IMR-90 (cell line): ENCODE measurements around the gene KCNQ5. TPM values are rescaled to one million over a fixed set of nuclear protein-coding genes. Genes with fewer than 3 reads are reported as not detected.

Source experiments
- ATAC-seq: fragments of 200-7000 bp; cut with Tn5 transposase; 2 replicates; pipeline ENCODE4 v1.9.1; 2020; ENCODE audit warnings: low read depth, mild to moderate bottlenecking, moderate library complexity
- BruUV-seq: library from RNA; stranded (reverse); fragments of 400-500 nt; replicated peaks from 2 replicates; lab custom pipeline; 2021; lab: Mats Ljungman, UMichigan
- CTCF ChIA-PET: fragments of 300-600 bp; formaldehyde crosslinking; extraction: SDS; loops from one replicate; lab custom pipeline; 2021; ENCODE audit warnings: antibody characterized with exemption; lab: Yijun Ruan, JAX
- POLR2A ChIA-PET: fragments of 300-600 bp; sonication (Branson Sonifier 250); formaldehyde crosslinking; loops from one replicate; lab custom pipeline; 2022; ENCODE audit warnings: antibody characterized with exemption; ENCODE audit not compliant: unreplicated experiment; lab: Charles Lee
- DNase-seq: peaks from one replicate; pipeline ENCODE4 v3.0.0; 2013
- H2AFZ ChIP-seq: replicated peaks from 2 replicates; pipeline ENCODE3; 2013; ENCODE audit warnings: low read length, mild to moderate bottlenecking; ENCODE audit not compliant: poor library complexity
- H2AK5ac ChIP-seq: 2 replicates; pipeline ENCODE4 v1.6.1; 2013; ENCODE audit warnings: low read depth, low read length, inconsistent platforms
- H2AK9ac ChIP-seq: replicated peaks from 2 replicates; pipeline ENCODE3; 2013; ENCODE audit warnings: mild to moderate bottlenecking, low read depth, low read length, moderate library complexity; ENCODE audit not compliant: poor library complexity
- H2BK120ac ChIP-seq: 2 replicates; pipeline ENCODE4 v1.6.1; 2013; ENCODE audit warnings: low read depth, low read length, inconsistent platforms
- H2BK15ac ChIP-seq: 3 replicates; pipeline ENCODE4 v1.6.1; 2013; ENCODE audit warnings: low read depth, low read length, inconsistent platforms
- H2BK20ac ChIP-seq: 2 replicates; pipeline ENCODE4 v1.6.1; 2013; ENCODE audit warnings: low read depth, mild to moderate bottlenecking, inconsistent platforms, low read length, moderate library complexity
- H2BK5ac ChIP-seq: 2 replicates; pipeline ENCODE4 v1.6.1; 2013; ENCODE audit warnings: mild to moderate bottlenecking, low read depth, low read length, inconsistent platforms; ENCODE audit not compliant: poor library complexity, severe bottlenecking
- H3K14ac ChIP-seq: replicated peaks from 2 replicates; pipeline ENCODE4 v1.6.1; 2013; ENCODE audit warnings: low read depth, low read length, inconsistent platforms
- H3K18ac ChIP-seq: 2 replicates; pipeline ENCODE4 v1.6.1; 2013; ENCODE audit warnings: low read depth, low read length, control low read depth
- H3K23ac ChIP-seq: 2 replicates; pipeline ENCODE4 v1.6.1; 2013; ENCODE audit warnings: low read depth, low read length, inconsistent platforms
- H3K27ac ChIP-seq: 2 replicates; pipeline ENCODE4 v1.5.1; 2013; ENCODE audit warnings: mild to moderate bottlenecking, control low read depth, low read length; ENCODE audit not compliant: insufficient read depth
- H3K27me3 ChIP-seq: 2 replicates; pipeline ENCODE4 v1.6.1; 2013; ENCODE audit warnings: low read length; ENCODE audit not compliant: control insufficient read depth, insufficient read depth
- H3K36me3 ChIP-seq: 2 replicates; pipeline ENCODE4 v1.6.1; 2013; ENCODE audit warnings: low read length, mixed read lengths; ENCODE audit not compliant: control insufficient read depth, insufficient read depth
- H3K4ac ChIP-seq: 2 replicates; pipeline ENCODE4 v1.6.1; 2013; ENCODE audit warnings: low read depth, low read length, inconsistent platforms
- H3K4me1 ChIP-seq: 2 replicates; pipeline ENCODE4 v1.6.1; 2013; ENCODE audit warnings: low read length, mixed read lengths; ENCODE audit not compliant: control insufficient read depth, insufficient read depth
- H3K4me2 ChIP-seq: 2 replicates; pipeline ENCODE4 v1.6.1; 2013; ENCODE audit warnings: low read depth, mild to moderate bottlenecking, control low read depth, low read length, moderate library complexity
- H3K4me3 ChIP-seq: 2 replicates; pipeline ENCODE4 v1.5.1; 2013; ENCODE audit warnings: low read depth, mild to moderate bottlenecking, control low read depth, low read length, moderate library complexity; ENCODE audit not compliant: insufficient read depth
- H3K56ac ChIP-seq: 2 replicates; pipeline ENCODE4 v1.6.1; 2013; ENCODE audit warnings: low read length, inconsistent platforms; ENCODE audit not compliant: insufficient read depth; ENCODE audit errors: extremely low read depth
- H3K79me1 ChIP-seq, 2 experiments: 2 replicates each; pipeline ENCODE4 v1.6.1; 2013; ENCODE audit warnings: low read length in 2 of 2, inconsistent platforms in 1 of 2, low read depth in 1 of 2
- H3K9ac ChIP-seq: 2 replicates; pipeline ENCODE4 v1.6.1; 2013; ENCODE audit warnings: low read depth, low read length, control low read depth
- H3K9me1 ChIP-seq: 2 replicates; pipeline ENCODE4 v1.6.1; 2013; ENCODE audit warnings: low read length, inconsistent platforms; ENCODE audit not compliant: insufficient read depth
- H3K9me3 ChIP-seq: 2 replicates; pipeline ENCODE4 v1.6.1; 2013; ENCODE audit warnings: low read length; ENCODE audit not compliant: control insufficient read depth, insufficient read depth
- H4K20me1 ChIP-seq: 2 replicates; pipeline ENCODE4 v1.6.1; 2013; ENCODE audit warnings: low read length, inconsistent platforms; ENCODE audit not compliant: insufficient read depth
- H4K5ac ChIP-seq: 2 replicates; pipeline ENCODE4 v1.6.1; 2013; ENCODE audit warnings: mild to moderate bottlenecking, low read depth, low read length, control low read depth
- H4K8ac ChIP-seq, 2 experiments: 2 replicates each; pipeline ENCODE4 v1.6.1; 2013; ENCODE audit warnings: low read depth in 2 of 2, low read length in 2 of 2, control low read depth in 1 of 2, inconsistent platforms in 1 of 2
- H4K91ac ChIP-seq: 2 replicates; pipeline ENCODE4 v1.6.1; 2013; ENCODE audit warnings: low read depth, low read length, inconsistent platforms; ENCODE audit not compliant: insufficient read depth
- MAZ ChIP-seq: IDR thresholded peaks from 2 replicates; pipeline ENCODE4 v1.6.1; 2012; ENCODE audit warnings: low read depth, mild to moderate bottlenecking, low read length, improper control_type of control experiment, moderate library complexity, borderline replicate concordance
- RCOR1 ChIP-seq: IDR thresholded peaks from 2 replicates; pipeline ENCODE4 v1.6.1; 2012; ENCODE audit warnings: mild to moderate bottlenecking, low read length, improper control_type of control experiment; ENCODE audit not compliant: insufficient replicate concordance
- WGBS, 2 experiments: methylation state at CpG; one replicate each; pipeline versions ENCODE4 v1.1.5 to v1.1.7; 2013; ENCODE audit warnings: missing lambda C conversion rate in 2 of 2; ENCODE audit not compliant: insufficient read length in 1 of 2; ENCODE audit errors: extremely low coverage in 2 of 2; 5-methylcytosine and 5-hydroxymethylcytosine counted together
- dilution Hi-C: fragments of 300-500 bp; cut with HindIII; formaldehyde crosslinking; loops from one replicate; pipeline ENCODE4 v1.14.3; 2018; ENCODE audit warnings: low sequenced_read_pairs; ENCODE audit not compliant: unreplicated experiment
- in situ Hi-C: fragments of 300-500 bp; cut with MboI; formaldehyde crosslinking; loops from 3 replicates; pipeline ENCODE4 v1.14.3; 2019; ENCODE audit warnings: low sequenced_read_pairs, inconsistent platforms, mixed read lengths
- intact Hi-C: fragments of 100-400 bp; cut with micrococcal nuclease; formaldehyde crosslinking; loops from 2 replicates; pipeline ENCODE4 v1.10.0; 2022
- polyA plus RNA-seq, 3 experiments: library from polyadenylated mRNA; depleted of rRNA; stranded (reverse); fragments of >200 nt; gene quantifications; 2 replicates each; pipeline ENCODE4 v1.2.3, GENCODE V29; 2012; ENCODE audit warnings: low replicate concordance in 1 of 3
- total RNA-seq: library from RNA; depleted of rRNA; stranded (reverse); fragments of >200 nt; gene quantifications from 2 replicates; pipeline ENCODE4 v1.2.3, GENCODE V29; 2012

The KCNQ5 gene
- total and polyA plus RNA-seq, 2 of the 4 experiments (the other 2 are of a cell fraction): 0.75 to 1.3 TPM

DNA sequence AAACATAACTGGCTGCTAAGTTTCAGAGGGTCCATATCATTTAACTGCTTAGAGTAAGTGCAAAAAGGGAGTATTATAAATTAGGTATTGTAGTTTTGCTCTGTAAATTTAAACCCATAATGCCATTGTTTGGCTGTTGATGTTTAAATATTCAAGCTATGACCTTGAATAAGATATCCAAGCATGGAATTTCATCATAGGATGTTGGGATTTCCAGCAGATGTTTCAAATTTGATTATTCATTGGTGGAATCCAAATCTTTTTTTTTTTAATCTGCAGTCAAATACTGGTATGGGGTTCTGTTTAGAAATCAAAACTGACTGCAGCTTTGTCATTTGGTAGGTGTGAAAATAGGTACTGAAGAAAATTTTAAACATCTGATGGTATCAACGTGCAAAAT lies 442.4 kb downstream of the KCNQ5 start:
- no peak for DNase-seq

More for the DNA sequence above, 442.4 kb downstream of the KCNQ5 start:
- no peak overlapping the region for H2BK20ac ChIP-seq
- H4K5ac ChIP-seq: no peak overlapping the region
- no peaks in the 10 kb centered on the region for H4K20me1 ChIP-seq
- no CpG with 5 or more reads among the region's 1 CpG for WGBS, 2 experiments
- H3K27me3 ChIP-seq: no peaks in the 10 kb centered on the region
- H3K4me1 ChIP-seq: no peaks in the 10 kb centered on the region
- no peak overlapping the region for H3K27ac ChIP-seq
- in situ Hi-C loops (no loop called here), dilution Hi-C loops (no loop called here), intact Hi-C loops (no loop called here)
- no peak overlapping the region for H3K14ac ChIP-seq
- no peaks in the 10 kb centered on the region; the same call in 1 of the 2 replicates for H3K9me1 ChIP-seq
- no peak overlapping the region for H4K8ac ChIP-seq
- no peak overlapping the region for H2BK15ac ChIP-seq
- ATAC-seq: no peak
- H4K91ac ChIP-seq: no peak overlapping the region
- H3K18ac ChIP-seq: no peak overlapping the region
- H2AK9ac ChIP-seq: no peak overlapping the region
- no peak overlapping the region for H3K4me2 ChIP-seq
- no peak overlapping the region for H3K23ac ChIP-seq
- no peak overlapping the region for H3K4ac ChIP-seq
- H2AFZ ChIP-seq: no peak overlapping the region
- H3K36me3 ChIP-seq: no peaks in the 10 kb centered on the region
- POLR2A ChIA-PET: no interaction called here
- no peak overlapping the region for H2BK120ac ChIP-seq
- no peaks in the 10 kb centered on the region for H3K79me1 ChIP-seq
- BruUV-seq: no TSS peak
- H2BK5ac ChIP-seq: no peak overlapping the region
- H3K4me3 ChIP-seq: no peak overlapping the region
- CTCF ChIA-PET: interaction anchor here (0.6 to 1.5 kb wide), 4 partner anchors 83 to 448 kb away, joined by 3 read pairs; no protein-coding TSS in a partner anchor
- H3K9me3 ChIP-seq: no peaks in the 10 kb centered on the region
- no peak overlapping the region for H3K56ac ChIP-seq
- no peak overlapping the region for H3K9ac ChIP-seq
- no peak overlapping the region for H2AK5ac ChIP-seq
- TF ChIP-seq MAZ (no peak), RCOR1 (no peak)
